ENCODE measurements around the gene EIF4EBP2. TPM values are rescaled to one million over a fixed set of nuclear protein-coding genes. Genes with fewer than 3 reads are reported as not detected.

Gene EIF4EBP2
- polyA plus RNA-seq, 6 donors from 2014 or later, result 35.7 to 44.5 (median 38.8) TPM

DNA sequence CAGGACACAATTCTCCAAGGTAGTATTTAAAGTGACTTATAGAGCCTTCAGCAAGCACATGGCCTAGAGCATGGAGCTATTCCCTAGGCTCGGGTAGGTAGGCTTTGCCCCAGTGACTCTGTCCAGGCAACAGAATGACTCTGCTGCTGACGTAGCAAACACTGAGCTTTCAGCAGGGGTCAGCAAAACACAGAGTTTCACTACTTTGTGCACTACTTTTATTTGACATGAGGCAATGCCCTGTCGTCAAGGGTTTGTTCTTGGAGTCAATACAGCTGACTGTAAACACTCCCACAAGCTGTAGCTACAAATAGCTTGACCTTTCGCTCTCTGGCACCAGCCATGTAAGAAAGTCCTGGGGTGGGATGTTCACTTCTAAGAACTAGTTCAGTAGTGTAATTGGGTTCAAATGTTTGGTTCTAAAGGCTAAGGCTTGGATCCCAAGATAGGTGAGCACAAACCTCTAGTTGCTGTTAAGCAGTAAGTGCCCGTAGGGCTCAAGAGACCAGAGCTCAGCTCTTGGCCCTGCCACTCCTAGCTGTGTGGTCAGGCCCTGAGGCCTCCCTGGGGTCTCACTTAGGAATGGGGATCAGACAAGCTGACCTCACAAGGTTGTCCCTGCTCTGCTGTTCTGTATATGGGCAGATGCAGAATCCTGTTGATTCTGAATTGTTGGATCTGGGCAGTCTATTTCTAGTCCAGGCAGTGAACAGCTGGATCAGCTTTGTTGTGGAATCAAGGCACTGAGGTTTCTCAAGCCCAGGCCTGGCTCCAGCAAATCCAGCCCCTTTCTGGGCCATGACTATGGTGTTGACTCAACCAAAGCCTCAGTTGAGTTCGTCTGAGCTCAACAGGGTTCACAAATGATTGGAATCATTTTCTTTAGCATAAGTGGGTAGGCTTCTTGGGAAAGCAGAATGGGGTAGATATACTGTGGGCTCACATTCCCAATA lies 26.8 kb downstream of the EIF4EBP2 start:
- H3K27me3 Mint-ChIP-seq, result no peaks in the 10 kb centered on the region
- peak overlapping the region in 1 of 8 donors; percentile 13 for H3K4me3 Mint-ChIP-seq
- no peak for ATAC-seq (ENCODE audit: low read depth in 2 of 2)
- peaks cover 8 to 19% (median 15%) of the 10 kb centered on the region in 3 donors for H3K4me1 Mint-ChIP-seq
- no peak for DNase-seq
- no peaks in the 10 kb centered on the region for H3K9me3 Mint-ChIP-seq
- H3K27ac Mint-ChIP-seq, result no peak overlapping the region
- H3K36me3 Mint-ChIP-seq, result peaks cover 4 to 7% of the 10 kb centered on the region in 2 donors

DNA sequence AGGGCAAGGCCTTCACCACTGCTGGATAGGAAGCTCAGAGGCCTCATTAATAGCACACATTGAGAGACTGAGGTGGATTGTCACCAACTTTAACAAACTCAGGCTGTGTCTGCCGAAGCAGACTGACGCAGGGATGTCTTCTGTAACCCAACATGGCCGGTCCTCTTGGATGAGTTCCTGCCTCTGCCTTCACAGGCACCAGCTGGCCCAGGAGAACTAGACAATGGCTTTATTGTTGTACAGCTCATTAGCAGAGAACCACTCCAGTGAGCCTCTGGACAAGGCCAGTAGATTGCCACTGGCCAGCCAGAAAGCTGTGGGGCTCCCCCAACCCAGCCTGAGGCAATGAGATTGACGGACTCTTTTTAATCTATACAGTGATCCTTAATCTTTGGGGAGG lies 28.2 kb downstream of the EIF4EBP2 start:
- no peak for DNase-seq
- H3K9me3 Mint-ChIP-seq, result no peaks in the 10 kb centered on the region
- H3K27ac Mint-ChIP-seq, result no peak overlapping the region
- peaks cover 8 to 19% (median 15%) of the 10 kb centered on the region in 3 donors for H3K4me1 Mint-ChIP-seq
- peaks cover 4 to 7% of the 10 kb centered on the region in 2 donors for H3K36me3 Mint-ChIP-seq
- ATAC-seq (ENCODE audit: low read depth in 2 of 2), result no peak
- H3K4me3 Mint-ChIP-seq, result no peak overlapping the region
- H3K27me3 Mint-ChIP-seq, result no peaks in the 10 kb centered on the region

DNA sequence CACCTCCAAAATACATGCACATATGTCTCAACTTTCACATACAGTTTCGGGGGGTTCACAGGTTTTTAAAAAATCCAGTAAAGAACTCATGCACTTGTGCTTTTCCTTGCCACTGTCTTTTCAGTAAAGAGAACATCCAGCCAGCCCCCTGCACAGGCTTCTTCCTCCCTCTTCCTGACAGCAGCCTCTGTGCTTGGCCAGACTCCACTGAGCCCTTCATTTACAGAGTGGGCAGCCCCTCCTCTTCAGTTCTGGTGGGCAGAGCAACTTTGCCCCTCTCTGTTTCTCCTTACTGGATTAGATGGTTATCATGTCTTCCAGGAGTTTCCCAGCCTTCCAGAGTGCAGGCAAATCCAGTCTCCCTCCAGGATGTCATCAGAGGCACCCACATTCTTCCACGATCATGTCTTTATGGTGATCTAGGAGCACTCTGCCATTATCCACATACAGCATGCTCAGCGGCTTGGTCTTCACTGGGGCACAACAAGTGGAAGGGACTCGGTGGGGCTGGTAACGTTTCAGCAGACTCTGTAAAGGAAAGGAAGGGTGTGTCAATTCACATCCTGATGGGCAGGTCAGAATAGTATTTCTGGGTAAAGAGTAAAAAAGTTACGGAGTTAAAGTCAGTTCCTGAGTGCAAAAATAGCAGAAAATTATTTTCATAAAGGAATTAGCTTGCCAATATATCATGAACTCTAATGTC lies 28.8 kb downstream of the EIF4EBP2 start:
- Mint-ChIP-seq H3K9me3 (no peaks in the 10 kb centered on the region), H3K27ac (no peak overlapping the region), H3K27me3 (no peaks in the 10 kb centered on the region), H3K4me1 (peaks cover 8 to 19% (median 15%) of the 10 kb centered on the region in 3 donors), H3K4me3 (peak overlapping the region in 3 of 8 donors; percentile 45 to 82 (median 61)), H3K36me3 (peaks cover 4 to 7% of the 10 kb centered on the region in 2 donors)
- DNase-seq (no peak), ATAC-seq (ENCODE audit: low read depth in 2 of 2) (no peak)

DNA sequence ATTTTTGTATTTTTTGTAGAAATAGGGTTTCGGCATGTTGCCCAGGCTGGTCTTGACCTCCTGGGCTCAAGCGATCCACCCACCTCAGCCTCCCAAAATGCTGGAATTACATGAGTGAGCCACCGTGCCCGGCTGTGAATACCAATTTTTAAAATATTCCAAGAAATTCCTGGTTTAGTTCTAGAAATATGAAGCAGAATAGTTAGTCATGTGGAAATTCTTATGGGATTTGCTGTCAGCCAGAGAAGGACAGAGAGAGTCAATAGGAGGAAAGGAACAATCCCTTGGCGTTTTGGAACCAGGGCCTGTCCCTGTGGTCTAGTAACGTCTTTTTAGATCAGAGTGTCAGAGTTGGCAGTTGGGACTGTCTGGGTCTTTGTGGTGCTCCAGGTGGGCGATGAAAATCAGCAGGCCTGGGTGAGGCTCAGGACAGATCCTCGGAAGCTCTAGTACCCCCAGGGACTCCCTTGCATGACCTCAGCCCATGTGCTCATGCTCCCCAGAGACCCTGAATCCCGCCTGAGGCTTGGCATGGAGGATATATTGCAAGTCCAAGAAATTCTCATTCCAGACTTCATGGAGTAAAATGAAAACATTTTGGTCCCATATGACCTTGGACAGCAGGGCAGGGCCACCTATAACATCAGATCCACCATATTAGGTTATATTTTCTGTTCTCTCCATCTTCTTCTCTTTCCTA lies 29.8 kb downstream of the EIF4EBP2 start:
- no peaks in the 10 kb centered on the region for H3K9me3 Mint-ChIP-seq
- H3K27me3 Mint-ChIP-seq, result peaks cover 0 to 4% (median 3%) of the 10 kb centered on the region in 3 donors

DNA sequence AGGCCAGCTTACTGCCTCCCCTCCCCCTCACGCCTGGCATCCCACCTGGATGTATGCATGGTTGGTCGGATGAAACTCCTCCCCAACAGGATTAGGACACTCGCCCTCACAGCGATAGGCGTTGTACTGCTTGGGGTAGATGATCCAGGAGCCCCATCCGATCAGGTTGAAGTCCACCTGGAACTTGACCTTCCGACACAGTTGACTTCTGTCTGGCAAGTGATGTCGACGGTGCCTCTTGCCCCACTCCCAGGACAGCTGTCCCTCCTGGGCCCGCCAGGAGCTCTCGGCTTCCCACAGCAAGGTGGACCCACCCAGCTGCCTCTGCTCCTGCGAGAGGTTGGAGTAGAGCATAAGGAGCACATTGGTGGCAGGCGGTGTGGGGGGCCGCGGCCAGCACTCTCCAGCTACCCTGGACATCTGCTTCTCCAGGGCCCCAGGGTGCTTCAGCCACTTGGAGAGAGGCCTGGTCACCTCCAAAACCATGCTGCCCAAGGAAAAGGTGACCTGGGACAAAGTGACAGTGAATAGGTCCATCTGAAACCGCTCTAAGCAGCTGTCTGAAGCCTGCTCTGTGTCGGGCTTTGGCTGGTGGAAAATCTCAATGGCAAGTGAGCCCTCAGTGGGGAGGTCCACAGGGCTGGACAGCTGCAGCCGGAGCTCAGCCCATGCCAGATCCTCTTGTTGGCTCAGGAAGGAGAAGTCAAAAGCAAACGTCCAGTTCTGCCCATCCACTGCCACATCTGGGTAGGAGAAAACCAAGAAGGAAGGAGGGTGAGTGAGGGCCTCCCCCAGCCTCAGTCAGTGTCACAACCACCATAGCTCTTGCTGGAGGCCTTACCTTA lies 31.5 kb downstream of the EIF4EBP2 start:
- H3K36me3 Mint-ChIP-seq, result no peaks in the 10 kb centered on the region
- H3K27ac Mint-ChIP-seq, result no peak overlapping the region
- no peak for ATAC-seq (ENCODE audit: low read depth in 2 of 2)
- no peaks in the 10 kb centered on the region for H3K9me3 Mint-ChIP-seq
- H3K27me3 Mint-ChIP-seq, result peaks cover 9 to 20% (median 12%) of the 10 kb centered on the region in 3 donors
- H3K4me1 Mint-ChIP-seq, result peaks cover 8 to 15% (median 15%) of the 10 kb centered on the region in 3 donors
- no peak overlapping the region for H3K4me3 Mint-ChIP-seq
- no peak for DNase-seq

More for the DNA sequence above, 29.8 kb downstream of the EIF4EBP2 start:
- ATAC-seq (ENCODE audit: low read depth in 2 of 2) (no peak), DNase-seq (no peak)
- Mint-ChIP-seq H3K36me3 (no peaks in the 10 kb centered on the region), H3K27ac (no peak overlapping the region), H3K4me3 (no peak overlapping the region), H3K4me1 (peaks cover 8 to 15% (median 15%) of the 10 kb centered on the region in 3 donors)

DNA sequence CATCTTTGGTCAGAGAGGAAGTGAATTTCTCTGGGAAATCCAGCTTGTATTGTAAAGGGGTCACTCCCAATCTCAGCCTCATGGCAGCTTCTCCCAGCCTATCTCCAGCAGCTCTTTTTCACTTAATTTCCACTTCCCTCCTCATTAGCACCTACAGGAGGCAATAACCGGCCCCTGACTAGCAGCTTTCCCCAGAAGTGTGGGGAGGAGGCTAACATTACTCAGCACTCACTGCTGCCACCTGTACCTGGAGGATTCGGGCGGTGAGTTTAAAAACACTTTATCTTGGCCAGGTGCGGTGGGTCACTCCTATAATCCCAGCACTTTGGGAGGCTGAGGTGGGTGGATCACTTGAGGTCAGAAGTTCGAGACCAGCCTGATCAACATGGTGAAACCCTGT lies 33.8 kb downstream of the EIF4EBP2 start:
- Mint-ChIP-seq H3K27ac (no peak overlapping the region), H3K36me3 (no peaks in the 10 kb centered on the region), H3K4me1 (peaks cover 10 to 18% (median 16%) of the 10 kb centered on the region in 3 donors), H3K4me3 (no peak overlapping the region), H3K9me3 (peaks cover 0 to 3% (median 0%) of the 10 kb centered on the region in 7 donors), H3K27me3 (peaks cover 24 to 43% (median 29%) of the 10 kb centered on the region in 3 donors)
- no peak for ATAC-seq (ENCODE audit: low read depth in 2 of 2)
- no peak for DNase-seq

DNA sequence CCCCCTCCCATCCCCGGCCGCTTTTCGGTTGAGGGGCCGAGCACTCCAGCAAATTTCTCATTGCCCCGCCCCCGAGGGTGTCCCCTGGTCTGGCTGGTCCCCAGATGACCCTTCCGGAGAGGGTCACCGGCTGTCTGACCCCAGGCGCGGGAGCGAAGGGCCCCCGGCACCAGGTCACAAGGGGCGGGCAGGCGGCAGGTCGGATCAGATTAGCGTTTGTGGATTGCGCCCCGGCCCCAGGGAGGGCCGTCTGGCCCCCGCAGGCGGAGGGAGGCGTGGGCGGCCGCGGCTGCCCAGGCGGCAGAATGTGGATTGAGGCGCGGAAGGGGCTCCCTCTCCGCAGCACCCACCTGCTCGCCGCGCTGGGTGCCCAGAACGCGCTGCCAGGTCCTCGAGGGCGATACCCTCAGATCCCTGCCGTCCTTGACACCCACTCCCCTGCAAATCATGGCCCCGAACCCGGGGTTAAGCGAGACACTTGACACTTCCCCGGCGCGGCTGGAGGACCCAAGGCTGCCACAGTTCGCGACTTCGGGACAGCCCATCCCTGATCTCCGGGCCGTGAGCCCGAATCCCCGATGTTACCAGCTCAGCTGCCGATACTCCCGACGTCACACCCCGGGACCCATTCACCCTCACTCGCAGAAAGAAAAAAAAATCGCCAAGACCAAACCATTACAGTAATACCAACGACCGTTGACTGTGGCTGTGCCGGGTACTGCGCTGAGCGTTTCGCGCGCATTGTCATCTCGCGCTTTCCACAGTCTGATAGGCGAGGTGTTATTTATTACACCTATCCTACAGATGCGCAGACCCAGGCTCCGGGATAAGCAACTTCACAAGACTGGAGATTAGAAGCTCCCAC lies 36.6 kb downstream of the EIF4EBP2 start:
- Mint-ChIP-seq H3K9me3 (peaks cover 0 to 3% (median 0%) of the 10 kb centered on the region in 7 donors), H3K4me1 (peaks cover 6 to 13% (median 7%) of the 10 kb centered on the region in 3 donors), H3K27ac (peak overlapping the region in 1 of 6 donors; percentile 47), H3K36me3 (no peaks in the 10 kb centered on the region), H3K27me3 (peaks cover 33 to 52% (median 38%) of the 10 kb centered on the region in 3 donors), H3K4me3 (peak overlapping the region; percentile 55 to 88 (median 72))
- ATAC-seq (ENCODE audit: low read depth in 2 of 2) (peak; percentile 28 to 30), DNase-seq (no peak)

DNA sequence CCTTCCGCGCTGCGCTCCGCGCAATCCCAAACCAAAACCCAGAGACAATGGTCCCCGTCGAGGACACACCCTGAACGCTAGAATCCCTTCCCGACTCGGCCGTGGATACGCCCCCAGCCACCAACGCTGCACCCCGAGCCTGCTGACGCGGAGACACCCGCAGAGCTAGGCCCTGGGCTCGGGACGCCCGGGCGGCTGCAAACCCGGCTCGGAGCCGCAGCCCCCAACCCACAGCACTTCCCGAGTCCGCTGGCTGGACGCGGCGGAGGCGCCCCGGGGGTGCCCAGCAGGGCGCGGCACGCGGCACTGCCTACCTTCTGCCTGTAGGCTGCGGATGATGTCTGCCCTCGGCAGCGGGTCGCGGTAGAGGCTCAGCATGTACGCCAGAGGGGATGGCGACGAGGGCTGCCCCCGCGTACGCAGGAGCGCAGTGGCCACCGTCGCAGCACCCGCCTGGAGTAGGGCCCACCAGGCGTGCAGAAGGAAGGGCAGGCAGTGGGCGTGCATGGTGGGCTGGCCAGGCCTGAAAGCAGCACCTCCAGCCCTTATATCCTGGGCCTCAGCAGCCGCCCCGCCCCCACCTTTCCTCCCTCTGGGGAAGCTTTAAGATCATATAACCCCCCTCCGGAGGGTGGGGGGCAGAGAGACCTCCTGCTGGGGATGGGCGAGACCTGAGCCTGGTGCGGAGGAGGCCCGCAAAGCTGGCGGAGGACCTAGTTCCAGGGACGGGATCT lies 37.4 kb downstream of the EIF4EBP2 start, which contains the start of gene NODAL:
TSS of gene NODAL (minus strand) at position 521 of the 734 bp plus-strand sequence. CDS start at position 507, 14 bp downstream.
- Mint-ChIP-seq H3K27me3 (peaks cover 33 to 52% (median 38%) of the 10 kb centered on the region in 3 donors), H3K27ac (peak within 1 kb of the TSS in 1 of 6 donors; percentile 47), H3K9me3 (peaks cover 0 to 3% (median 0%) of the 10 kb centered on the region in 7 donors), H3K4me1 (peaks cover 6 to 13% (median 7%) of the 10 kb centered on the region in 3 donors), H3K36me3 (no peaks in the 10 kb centered on the region), H3K4me3 (peak within 1 kb of the TSS; percentile 55 to 88 (median 72))
- no peak for DNase-seq
- peak; percentile 37 to 40 for ATAC-seq (ENCODE audit: low read depth in 2 of 2)

DNA sequence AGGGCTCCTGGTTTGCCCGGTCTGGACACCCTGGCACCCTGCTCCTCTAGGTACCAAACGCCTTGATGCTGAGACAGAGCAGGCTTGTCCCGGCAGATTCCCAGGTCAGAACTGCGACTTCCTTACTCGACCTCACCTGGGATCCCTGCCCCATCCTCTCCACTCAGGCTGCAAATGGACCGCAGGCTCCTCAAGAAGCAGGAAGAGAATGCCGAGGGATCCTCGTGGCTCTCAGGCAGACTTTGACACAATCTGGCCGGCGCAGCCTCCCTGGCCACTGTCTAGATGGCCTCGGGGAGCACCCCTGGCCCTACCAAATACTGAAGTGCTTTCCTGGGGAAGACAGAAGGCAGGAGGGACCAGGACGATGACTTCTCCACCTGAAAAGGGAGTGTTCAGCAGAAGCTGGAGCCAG lies 38.0 kb downstream of the EIF4EBP2 start:
- no peaks in the 10 kb centered on the region for H3K36me3 Mint-ChIP-seq
- peaks cover 0 to 3% (median 0%) of the 10 kb centered on the region in 7 donors for H3K9me3 Mint-ChIP-seq
- peaks cover 6 to 13% (median 7%) of the 10 kb centered on the region in 3 donors for H3K4me1 Mint-ChIP-seq
- ATAC-seq (ENCODE audit: low read depth in 2 of 2) (no peak), DNase-seq (no peak)
- H3K27me3 Mint-ChIP-seq, result peaks cover 33 to 52% (median 38%) of the 10 kb centered on the region in 3 donors
- H3K4me3 Mint-ChIP-seq, result peak overlapping the region in 5 of 8 donors; percentile 15 to 71 (median 42)
- H3K27ac Mint-ChIP-seq, result no peak overlapping the region

DNA sequence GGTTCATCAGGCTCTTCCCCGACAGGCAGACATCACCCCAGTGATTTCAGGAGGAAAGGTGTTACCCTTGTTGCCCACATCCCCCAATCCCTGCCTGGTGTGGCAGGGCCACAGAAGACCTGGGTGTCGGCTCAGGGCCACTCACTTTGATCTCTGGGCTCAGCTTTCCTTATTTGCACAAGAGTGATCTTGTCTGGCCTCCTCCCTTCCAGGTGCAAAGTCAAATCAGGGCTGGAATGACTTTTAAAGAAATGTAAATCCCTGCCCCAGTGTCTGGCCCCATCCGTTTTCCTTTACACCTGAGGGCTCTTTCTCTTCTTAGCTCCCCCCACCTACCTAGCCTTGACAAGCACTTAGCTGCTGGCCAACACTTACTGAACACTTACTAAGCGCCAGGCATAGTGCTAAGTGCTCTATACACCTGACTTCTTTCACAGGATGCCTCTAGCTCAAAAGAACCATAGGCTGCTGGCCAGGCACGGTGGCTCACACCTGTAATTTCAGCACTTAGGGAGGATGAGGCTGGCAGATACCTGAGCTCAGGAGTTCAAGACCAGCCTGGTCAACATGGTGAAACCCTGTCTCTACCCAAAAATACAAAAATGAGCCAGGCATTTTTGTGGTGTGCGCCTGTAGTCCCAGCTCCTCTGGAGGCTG lies 38.5 kb downstream of the EIF4EBP2 start:
- H3K27ac Mint-ChIP-seq, result no peak overlapping the region
- no peaks in the 10 kb centered on the region for H3K36me3 Mint-ChIP-seq
- H3K4me1 Mint-ChIP-seq, result peaks cover 6 to 13% (median 7%) of the 10 kb centered on the region in 3 donors
- H3K9me3 Mint-ChIP-seq, result peaks cover 0 to 3% (median 0%) of the 10 kb centered on the region in 7 donors
- ATAC-seq (ENCODE audit: low read depth in 2 of 2) (no peak), DNase-seq (no peak)
- peaks cover 33 to 52% (median 38%) of the 10 kb centered on the region in 3 donors for H3K27me3 Mint-ChIP-seq
- H3K4me3 Mint-ChIP-seq, result peak overlapping the region in 5 of 8 donors; percentile 7 to 80 (median 47)
